Esophagus squamous epithelium (tissue), 5 donors: ENCODE measurements around the gene UVRAG. TPM values are rescaled to one million over a fixed set of nuclear protein-coding genes. Genes with fewer than 3 reads are reported as not detected.

Source experiments
- DNase-seq: peaks from one replicate; lab custom pipeline; 2025; lab: John Stamatoyannopoulos, UW
- H3K27ac ChIP-seq, 4 donors: fragments of 200-600 bp; sonication (generic); one replicate each; pipeline ENCODE4 v1.5.1; 2016 to 2019; ENCODE audit warnings: mild to moderate bottlenecking in 1 of 4
- H3K27me3 ChIP-seq, 4 donors: fragments of 200-600 bp; sonication (generic); 1 replicate in 3 of 4; 2 replicates in 1 of 4; pipeline versions ENCODE4 v1.5.1 to v1.6.0; 2017 to 2021; ENCODE audit warnings: antibody characterized with exemption in 1 of 4
- H3K36me3 ChIP-seq, 3 donors: fragments of 200-600 bp; sonication (generic); one replicate each; pipeline ENCODE4 v1.5.1; 2016 to 2019
- H3K4me1 ChIP-seq, 3 donors: fragments of 200-600 bp; sonication (generic); one replicate each; pipeline ENCODE4 v1.5.1; 2017 to 2019
- H3K4me3 ChIP-seq, 4 donors: fragments of 200-600 bp; sonication (generic); 1 replicate in 3 of 4; 2 replicates in 1 of 4; pipeline ENCODE4 v1.5.1; 2016 to 2019; ENCODE audit warnings: mild to moderate bottlenecking in 2 of 4, moderate library complexity in 1 of 4
- H3K9me3 ChIP-seq, 3 donors: fragments of 200-600 bp; sonication (generic); one replicate each; pipeline ENCODE4 v1.5.1; 2016 to 2019
- POLR2A ChIP-seq, 4 donors: fragments of 450-650 bp; IDR thresholded peaks; one replicate each; pipeline ENCODE4 v1.6.1; 2017; ENCODE audit warnings: antibody characterized with exemption in 4 of 4, mild to moderate bottlenecking in 4 of 4, moderate library complexity in 3 of 4
- WGBS, 2 donors: methylation state at CpG; one replicate each; pipeline ENCODE4 v1.1.5; 2018; 5-methylcytosine and 5-hydroxymethylcytosine counted together
- intact Hi-C: fragments of 100-400 bp; cut with DNase I; formaldehyde crosslinking; loops from one replicate; pipeline ENCODE4 v1.15.0; 2022
- total RNA-seq, 4 donors: library from RNA; depleted of rRNA; stranded (reverse); fragments of >200 nt; gene quantifications; one replicate each; pipeline ENCODE4 v1.1.0, GENCODE V29; 2016
- TF ChIP-seq, protein P1 (sequence below), 6 experiments: fragments of 450-650 bp in 4 of 6; fragments of 200-600 bp in 2 of 6; sonication (generic) in 2 of 6; IDR thresholded peaks; one replicate each; pipeline ENCODE4 v1.5.1; 2016 to 2019; ENCODE audit warnings: antibody characterized with exemption in 6 of 6, mild to moderate bottlenecking in 4 of 6, moderate library complexity in 4 of 6
- donor health status: DM: yes; HTN: yes; CAD: no.

Gene UVRAG
- total RNA-seq, 4 donors from 2014 or later, result 3.5 to 15.4 (median 8.5) TPM

GRCh38 chr11:75980031-75980430 is 165.0 kb downstream of the UVRAG start:
- intact Hi-C loops, result no loop called here
- TF ChIP-seq, protein P1, sequence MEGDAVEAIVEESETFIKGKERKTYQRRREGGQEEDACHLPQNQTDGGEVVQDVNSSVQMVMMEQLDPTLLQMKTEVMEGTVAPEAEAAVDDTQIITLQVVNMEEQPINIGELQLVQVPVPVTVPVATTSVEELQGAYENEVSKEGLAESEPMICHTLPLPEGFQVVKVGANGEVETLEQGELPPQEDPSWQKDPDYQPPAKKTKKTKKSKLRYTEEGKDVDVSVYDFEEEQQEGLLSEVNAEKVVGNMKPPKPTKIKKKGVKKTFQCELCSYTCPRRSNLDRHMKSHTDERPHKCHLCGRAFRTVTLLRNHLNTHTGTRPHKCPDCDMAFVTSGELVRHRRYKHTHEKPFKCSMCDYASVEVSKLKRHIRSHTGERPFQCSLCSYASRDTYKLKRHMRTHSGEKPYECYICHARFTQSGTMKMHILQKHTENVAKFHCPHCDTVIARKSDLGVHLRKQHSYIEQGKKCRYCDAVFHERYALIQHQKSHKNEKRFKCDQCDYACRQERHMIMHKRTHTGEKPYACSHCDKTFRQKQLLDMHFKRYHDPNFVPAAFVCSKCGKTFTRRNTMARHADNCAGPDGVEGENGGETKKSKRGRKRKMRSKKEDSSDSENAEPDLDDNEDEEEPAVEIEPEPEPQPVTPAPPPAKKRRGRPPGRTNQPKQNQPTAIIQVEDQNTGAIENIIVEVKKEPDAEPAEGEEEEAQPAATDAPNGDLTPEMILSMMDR (IDR thresholded peaks at IDR 0.05), result no peak
- no peaks in the 10 kb centered on the region for H3K9me3 ChIP-seq
- H3K27me3 ChIP-seq, result no peaks in the 10 kb centered on the region
- H3K4me1 ChIP-seq, result no peaks in the 10 kb centered on the region
- H3K27ac ChIP-seq, result no peak overlapping the region
- no peak overlapping the region for H3K4me3 ChIP-seq
- no peak for DNase-seq
- 90 to 96% methylated on average over 2 of the region's 2 CpGs for WGBS, 2 donors
- H3K36me3 ChIP-seq, result peaks cover 0 to 15% (median 0%) of the 10 kb centered on the region in 3 donors

DNA sequence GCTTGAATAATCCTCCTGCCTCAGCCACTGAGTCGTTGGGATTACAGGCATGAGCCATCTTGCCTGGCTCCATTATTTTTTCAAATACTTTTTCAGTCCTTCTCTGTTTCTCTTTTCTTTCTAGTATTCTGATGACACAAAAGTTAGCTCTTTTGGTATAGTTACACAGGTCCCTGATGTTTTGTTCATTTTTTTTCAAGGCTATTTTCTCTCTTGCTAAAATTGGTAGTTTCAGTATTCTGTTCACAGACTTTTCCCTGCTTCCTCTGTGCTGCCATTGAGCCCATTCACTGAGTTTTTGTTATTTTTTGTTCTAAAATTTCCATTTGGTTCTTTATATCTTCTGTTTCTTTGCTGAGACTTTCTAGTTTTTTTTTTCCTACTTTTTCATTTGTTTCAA is 166.5 kb downstream of the UVRAG start:
- TF ChIP-seq POLR2A (IDR thresholded peaks at IDR 0.05), result no peak
- TF ChIP-seq, protein P1 (IDR thresholded peaks at IDR 0.05), result no peak
- Histone ChIP-seq H3K4me3 (no peak overlapping the region), H3K36me3 (peaks cover 0 to 15% (median 0%) of the 10 kb centered on the region in 3 donors), H3K9me3 (no peaks in the 10 kb centered on the region), H3K4me1 (no peaks in the 10 kb centered on the region), H3K27ac (no peak overlapping the region), H3K27me3 (no peaks in the 10 kb centered on the region)
- 42 to 85% methylated on average over 1 of the region's 1 CpG for WGBS, 2 donors
- intact Hi-C loops, result no loop called here
- no peak for DNase-seq

DNA sequence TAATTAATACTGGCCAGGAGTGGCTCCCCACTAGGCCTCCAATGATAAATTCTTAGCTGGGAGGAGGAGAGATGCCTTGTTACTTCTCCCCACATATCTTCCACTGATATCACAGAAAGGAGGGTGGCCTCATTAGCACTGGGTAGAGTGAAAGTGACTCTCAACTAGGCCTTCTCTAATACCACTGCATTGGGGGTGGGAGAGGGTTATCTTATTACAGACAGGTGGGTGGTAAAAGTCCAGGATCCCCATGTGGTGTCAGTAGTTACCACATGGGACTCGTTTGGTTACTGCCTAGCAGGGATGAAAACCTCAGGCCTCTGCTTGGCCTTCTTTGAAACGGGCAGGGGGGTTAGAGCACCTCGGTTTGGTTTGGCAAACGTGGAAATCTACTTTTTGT is 167.3 kb downstream of the UVRAG start:
- intact Hi-C loops, result no loop called here
- 87 to 91% methylated on average over 4 of the region's 4 CpGs for WGBS, 2 donors
- no peak overlapping the region for H3K27ac ChIP-seq
- no peak overlapping the region for H3K4me3 ChIP-seq
- H3K27me3 ChIP-seq, result no peaks in the 10 kb centered on the region
- no peaks in the 10 kb centered on the region for H3K9me3 ChIP-seq
- H3K4me1 ChIP-seq, result no peaks in the 10 kb centered on the region
- H3K36me3 ChIP-seq, result peaks cover 0 to 15% (median 0%) of the 10 kb centered on the region in 3 donors
- DNase-seq, result no peak
- TF ChIP-seq POLR2A (IDR thresholded peaks at IDR 0.05), result no peak
- TF ChIP-seq, protein P1 (IDR thresholded peaks at IDR 0.05), result no peak

DNA sequence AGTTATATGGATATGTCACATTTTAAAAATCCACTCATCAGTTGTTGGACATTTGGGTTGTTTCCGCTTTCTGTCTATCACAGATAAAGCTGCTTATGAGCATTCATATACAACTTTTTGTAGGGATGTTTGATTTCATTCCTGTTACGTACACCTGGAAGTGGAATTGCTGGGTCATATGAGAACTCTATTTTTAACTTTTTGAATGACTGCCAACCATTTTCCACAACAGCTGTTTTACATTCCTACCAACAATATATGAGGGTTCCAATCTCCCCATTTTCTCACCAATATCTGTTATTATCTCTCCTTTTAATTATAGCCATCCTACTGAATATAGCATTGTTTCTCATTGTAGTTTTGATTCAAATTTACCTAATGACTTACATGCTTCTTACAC is 172.0 kb downstream of the UVRAG start:
- intact Hi-C loops, result no loop called here
- H3K4me3 ChIP-seq, result no peak overlapping the region
- H3K4me1 ChIP-seq, result no peaks in the 10 kb centered on the region
- H3K36me3 ChIP-seq, result peaks cover 0 to 15% (median 0%) of the 10 kb centered on the region in 3 donors
- H3K27ac ChIP-seq, result no peak overlapping the region
- DNase-seq, result no peak
- no peaks in the 10 kb centered on the region for H3K27me3 ChIP-seq
- H3K9me3 ChIP-seq, result no peaks in the 10 kb centered on the region
- 87% methylated on average over 2 of the region's 2 CpGs for WGBS, 2 donors
- TF ChIP-seq, protein P1 (IDR thresholded peaks at IDR 0.05), result no peak
- no peak for TF ChIP-seq POLR2A (IDR thresholded peaks at IDR 0.05)

GRCh38 chr11:75993126-75993525 is 178.1 kb downstream of the UVRAG start:
- no peak for TF ChIP-seq POLR2A (IDR thresholded peaks at IDR 0.05)
- TF ChIP-seq, protein P1 (IDR thresholded peaks at IDR 0.05), result no peak
- Histone ChIP-seq H3K36me3 (no peaks in the 10 kb centered on the region), H3K27me3 (no peaks in the 10 kb centered on the region), H3K4me1 (no peaks in the 10 kb centered on the region), H3K27ac (no peak overlapping the region), H3K4me3 (no peak overlapping the region), H3K9me3 (no peaks in the 10 kb centered on the region)
- intact Hi-C loops, result no loop called here
- WGBS, 2 donors, result 89 to 92% methylated on average over 2 of the region's 2 CpGs
- DNase-seq, result no peak
